DOHH2 (cell line): Measurements from ENCODE around the gene SPAG16.
A peak's percentile ranks its signal among the peaks of the same experiment; 100 is the strongest.

Experiments used
- H3F3A ChIP-seq: fragments of 200-600 bp; sonication (generic), shearing (Covaris generic); 2 replicates; pipeline ENCODE4 v1.6.0; 2016; ENCODE audit warnings: antibody characterized with exemption, mild to moderate bottlenecking; ENCODE audit not compliant: control insufficient read depth, insufficient read depth
- H3K27ac ChIP-seq: fragments of 200-600 bp; sonication (generic); 2 replicates; pipeline ENCODE4 v1.5.1; 2014; ENCODE audit warnings: low read depth, mild to moderate bottlenecking, low read length, moderate library complexity
- H3K27me3 ChIP-seq: fragments of 200-600 bp; sonication (generic); 2 replicates; pipeline ENCODE4 v1.6.1; 2014; ENCODE audit warnings: mild to moderate bottlenecking, low read length, mixed read lengths; ENCODE audit not compliant: control insufficient read depth
- H3K36me3 ChIP-seq: fragments of 200-600 bp; sonication (generic); 2 replicates; pipeline ENCODE4 v1.6.1; 2014; ENCODE audit warnings: mild to moderate bottlenecking, low read length, moderate library complexity, mixed read lengths; ENCODE audit not compliant: control insufficient read depth
- H3K4me1 ChIP-seq: fragments of 200-600 bp; sonication (generic); 2 replicates; pipeline ENCODE4 v1.6.1; 2014; ENCODE audit warnings: mild to moderate bottlenecking, low read length, mixed read lengths; ENCODE audit not compliant: control insufficient read depth
- H3K4me2 ChIP-seq: fragments of 200-600 bp; sonication (generic); 2 replicates; pipeline ENCODE4 v1.6.0; 2014; ENCODE audit warnings: mild to moderate bottlenecking, low read length, moderate library complexity
- H3K4me3 ChIP-seq: fragments of 200-600 bp; sonication (generic); 2 replicates; pipeline ENCODE4 v1.5.1; 2014; ENCODE audit warnings: mild to moderate bottlenecking, low read length, mixed read lengths
- H3K79me2 ChIP-seq: fragments of 200-600 bp; sonication (generic); 2 replicates; pipeline ENCODE4 v1.6.1; 2014; ENCODE audit warnings: mild to moderate bottlenecking, low read length, mixed read lengths; ENCODE audit not compliant: control insufficient read depth
- H3K9me2 ChIP-seq: fragments of 200-600 bp; sonication (generic); replicated peaks from 2 replicates; pipeline ENCODE4 v1.6.1; 2014; ENCODE audit warnings: mild to moderate bottlenecking, low read length, mixed read lengths; ENCODE audit not compliant: control insufficient read depth
- H3K9me3 ChIP-seq: fragments of 200-600 bp; sonication (generic); 2 replicates; pipeline ENCODE4 v1.6.1; 2014; ENCODE audit warnings: antibody characterized with exemption, low read length, mixed read lengths; ENCODE audit not compliant: control insufficient read depth, insufficient read depth
- H4K20me1 ChIP-seq: fragments of 200-600 bp; sonication (generic); 2 replicates; pipeline ENCODE4 v1.6.0; 2014; ENCODE audit warnings: low read depth, mild to moderate bottlenecking, antibody characterized with exemption, low read length, moderate library complexity; ENCODE audit not compliant: control insufficient read depth, insufficient read depth
- EZH2phosphoT487 ChIP-seq: fragments of 200-600 bp; sonication (generic); IDR thresholded peaks from 2 replicates; pipeline ENCODE4 v1.6.1; 2017; ENCODE audit warnings: borderline replicate concordance, mild to moderate bottlenecking, antibody characterized with exemption, low read length, moderate library complexity, mixed read lengths
- TF ChIP-seq, protein P1 (sequence below): fragments of 200-600 bp; sonication (generic); IDR thresholded peaks from one replicate; pipeline ENCODE4 v1.5.1; 2014; ENCODE audit warnings: antibody characterized with exemption, mild to moderate bottlenecking, low read depth, low read length; ENCODE audit not compliant: poor library complexity, severe bottlenecking

The SPAG16 gene

DNA sequence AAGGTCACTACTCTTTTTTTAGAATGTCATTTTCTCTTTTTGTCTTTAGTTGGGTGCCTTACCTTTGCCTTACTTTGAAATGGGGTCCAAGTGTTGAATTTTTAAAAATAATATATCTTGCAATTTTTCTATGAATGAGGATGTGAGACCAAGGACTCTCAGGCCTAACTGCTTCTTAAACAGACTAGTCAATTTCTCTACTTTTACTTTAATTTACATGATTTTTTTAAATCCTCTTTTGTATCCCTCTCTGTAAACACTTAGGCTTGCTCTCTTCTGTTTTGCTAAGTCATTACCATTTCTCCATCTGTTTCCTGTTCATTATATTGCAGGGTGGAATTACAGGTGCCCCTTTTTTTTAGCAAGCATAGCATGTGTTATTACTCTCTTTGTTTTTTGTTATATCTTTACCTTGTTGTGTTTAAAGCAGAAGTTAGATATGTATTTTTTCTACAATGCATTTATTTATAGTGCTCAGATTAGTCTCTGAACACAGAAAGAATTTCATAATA is 261.8 kb downstream of the SPAG16 start:
- H3K4me3 ChIP-seq: no peak overlapping the region

DNA sequence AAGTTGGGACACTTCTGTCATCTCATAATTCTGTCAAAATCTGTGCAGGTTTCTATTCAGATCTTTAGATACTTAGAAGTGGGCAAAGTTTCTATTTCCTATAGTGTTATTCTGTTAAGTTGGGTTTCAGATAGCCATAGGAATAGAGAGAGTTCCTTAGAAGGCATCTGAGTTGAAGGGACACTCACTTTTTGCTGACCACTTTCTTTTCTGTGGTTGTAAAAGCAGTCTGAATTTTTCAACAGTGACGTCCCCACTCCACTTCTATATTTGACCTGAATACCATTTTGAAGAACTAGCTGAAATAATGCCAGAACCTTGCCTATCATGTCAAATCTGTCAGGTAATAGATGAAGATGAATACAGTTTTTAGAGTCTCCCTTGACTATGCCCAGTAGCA is 267.3 kb downstream of the SPAG16 start:
- H3K9me2 ChIP-seq: no peaks in the 10 kb centered on the region
- no peaks in the 10 kb centered on the region for H3K27me3 ChIP-seq
- no peak overlapping the region for H3K27ac ChIP-seq
- H3F3A ChIP-seq: no peaks in the 10 kb centered on the region
- TF ChIP-seq, protein P1, sequence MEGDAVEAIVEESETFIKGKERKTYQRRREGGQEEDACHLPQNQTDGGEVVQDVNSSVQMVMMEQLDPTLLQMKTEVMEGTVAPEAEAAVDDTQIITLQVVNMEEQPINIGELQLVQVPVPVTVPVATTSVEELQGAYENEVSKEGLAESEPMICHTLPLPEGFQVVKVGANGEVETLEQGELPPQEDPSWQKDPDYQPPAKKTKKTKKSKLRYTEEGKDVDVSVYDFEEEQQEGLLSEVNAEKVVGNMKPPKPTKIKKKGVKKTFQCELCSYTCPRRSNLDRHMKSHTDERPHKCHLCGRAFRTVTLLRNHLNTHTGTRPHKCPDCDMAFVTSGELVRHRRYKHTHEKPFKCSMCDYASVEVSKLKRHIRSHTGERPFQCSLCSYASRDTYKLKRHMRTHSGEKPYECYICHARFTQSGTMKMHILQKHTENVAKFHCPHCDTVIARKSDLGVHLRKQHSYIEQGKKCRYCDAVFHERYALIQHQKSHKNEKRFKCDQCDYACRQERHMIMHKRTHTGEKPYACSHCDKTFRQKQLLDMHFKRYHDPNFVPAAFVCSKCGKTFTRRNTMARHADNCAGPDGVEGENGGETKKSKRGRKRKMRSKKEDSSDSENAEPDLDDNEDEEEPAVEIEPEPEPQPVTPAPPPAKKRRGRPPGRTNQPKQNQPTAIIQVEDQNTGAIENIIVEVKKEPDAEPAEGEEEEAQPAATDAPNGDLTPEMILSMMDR: no peak
- TF ChIP-seq EZH2phosphoT487: no peak
- no peaks in the 10 kb centered on the region for H3K79me2 ChIP-seq
- no peak overlapping the region for H3K4me3 ChIP-seq
- H3K9me3 ChIP-seq: no peaks in the 10 kb centered on the region
- no peaks in the 10 kb centered on the region for H4K20me1 ChIP-seq
- peaks cover 4% of the 10 kb centered on the region for H3K4me1 ChIP-seq
- H3K36me3 ChIP-seq: no peaks in the 10 kb centered on the region
- no peak overlapping the region for H3K4me2 ChIP-seq

More for the DNA sequence above, 261.8 kb downstream of the SPAG16 start:
- no peaks in the 10 kb centered on the region for H3K27me3 ChIP-seq
- H3K4me2 ChIP-seq: peak overlapping the region; percentile 30
- H3K9me2 ChIP-seq: no peaks in the 10 kb centered on the region
- H3K36me3 ChIP-seq: no peaks in the 10 kb centered on the region
- H3K4me1 ChIP-seq: peaks cover 22% of the 10 kb centered on the region
- no peaks in the 10 kb centered on the region for H3K9me3 ChIP-seq
- H3K79me2 ChIP-seq: no peaks in the 10 kb centered on the region
- no peaks in the 10 kb centered on the region for H3F3A ChIP-seq
- no peaks in the 10 kb centered on the region for H4K20me1 ChIP-seq
- H3K27ac ChIP-seq: peak overlapping the region; percentile 19
- no peak for TF ChIP-seq EZH2phosphoT487
- TF ChIP-seq, protein P1: no peak

DNA sequence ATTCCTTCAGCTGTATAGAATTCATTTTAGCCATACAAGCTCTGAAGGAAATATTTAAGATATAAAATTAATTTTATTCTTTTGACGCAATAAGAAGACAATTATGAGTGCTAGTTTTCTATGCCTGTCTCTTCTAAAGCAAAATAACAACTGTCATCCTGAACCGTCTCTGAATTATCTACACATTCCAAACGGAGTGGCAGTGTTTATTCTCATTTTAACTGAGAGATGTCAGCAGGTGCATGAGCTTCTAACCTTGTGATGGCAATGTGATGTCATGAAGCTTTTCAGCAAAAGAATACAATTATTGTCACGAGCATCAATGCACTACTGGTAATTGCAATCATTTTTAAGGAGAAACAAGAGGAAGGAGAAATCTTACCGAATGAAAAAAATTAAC is 274.8 kb downstream of the SPAG16 start:
- H3K79me2 ChIP-seq: no peaks in the 10 kb centered on the region
- H3K36me3 ChIP-seq: no peaks in the 10 kb centered on the region
- no peaks in the 10 kb centered on the region for H3K27me3 ChIP-seq
- H4K20me1 ChIP-seq: no peaks in the 10 kb centered on the region
- no peaks in the 10 kb centered on the region for H3K9me3 ChIP-seq
- no peak overlapping the region for H3K4me2 ChIP-seq
- H3K4me1 ChIP-seq: no peaks in the 10 kb centered on the region
- no peak overlapping the region for H3K4me3 ChIP-seq
- H3F3A ChIP-seq: no peaks in the 10 kb centered on the region
- TF ChIP-seq EZH2phosphoT487: no peak
- TF ChIP-seq, protein P1: no peak
- H3K27ac ChIP-seq: no peak overlapping the region
- H3K9me2 ChIP-seq: no peaks in the 10 kb centered on the region
